Loucy (cell line): ENCODE results near the gene DVL3.
A peak's percentile ranks its signal among the peaks of the same experiment; 100 is the strongest.
"Not testable (repeated sequence)": the region's sequence is repeated elsewhere in the genome, so short reads cannot be mapped to it uniquely, and the experiment has no call there.

ENCODE experiments used
- H2AFZ ChIP-seq: fragments of 200-600 bp; sonication (generic); 2 replicates; pipeline ENCODE4 v1.6.0; 2016; ENCODE audit warnings: antibody characterized with exemption, mild to moderate bottlenecking, low read length, moderate library complexity
- H3F3A ChIP-seq: fragments of 200-600 bp; 2 replicates; pipeline ENCODE4 v1.6.0; 2016; ENCODE audit warnings: antibody characterized with exemption, low read depth, mild to moderate bottlenecking
- H3K27me3 ChIP-seq: fragments of 200-600 bp; sonication (generic); 2 replicates; pipeline ENCODE4 v1.6.1; 2014; ENCODE audit warnings: low read length, mild to moderate bottlenecking; ENCODE audit not compliant: insufficient read depth, poor library complexity, severe bottlenecking
- H3K36me3 ChIP-seq: fragments of 200-600 bp; sonication (generic); 2 replicates; pipeline ENCODE4 v1.6.1; 2016; ENCODE audit warnings: low read length; ENCODE audit not compliant: insufficient read depth
- H3K4me1 ChIP-seq: fragments of 200-600 bp; sonication (generic); 2 replicates; pipeline ENCODE4 v1.5.1; 2014; ENCODE audit warnings: low read length, mild to moderate bottlenecking; ENCODE audit not compliant: insufficient read depth, poor library complexity, severe bottlenecking
- H3K4me2 ChIP-seq: fragments of 200-600 bp; sonication (generic); 2 replicates; pipeline ENCODE4 v1.6.0; 2014; ENCODE audit warnings: antibody characterized with exemption, low read length, low read depth, mild to moderate bottlenecking; ENCODE audit not compliant: poor library complexity, severe bottlenecking
- H3K4me3 ChIP-seq: fragments of 200-600 bp; sonication (generic); 2 replicates; pipeline ENCODE4 v1.5.1; 2014; ENCODE audit warnings: low read length, mild to moderate bottlenecking, mixed read lengths; ENCODE audit not compliant: poor library complexity, severe bottlenecking
- H3K79me2 ChIP-seq: fragments of 200-600 bp; sonication (generic); 2 replicates; pipeline ENCODE4 v1.6.1; 2014; ENCODE audit warnings: low read length; ENCODE audit not compliant: insufficient read depth
- H3K9ac ChIP-seq: fragments of 200-600 bp; sonication (generic); 2 replicates; pipeline ENCODE4 v1.6.0; 2014; ENCODE audit warnings: mild to moderate bottlenecking, low read depth, low read length, moderate library complexity; ENCODE audit not compliant: poor library complexity, severe bottlenecking
- H3K9me2 ChIP-seq: fragments of 200-600 bp; sonication (generic); replicated peaks from 2 replicates; pipeline ENCODE4 v1.6.1; 2016; ENCODE audit warnings: low read depth, low read length, mixed read lengths
- H3K9me3 ChIP-seq: fragments of 200-600 bp; sonication (generic); 2 replicates; pipeline ENCODE4 v1.6.1; 2014; ENCODE audit warnings: mild to moderate bottlenecking, antibody characterized with exemption, low read length, low read depth; ENCODE audit not compliant: insufficient read depth
- H4K20me1 ChIP-seq: fragments of 200-600 bp; sonication (generic); 2 replicates; pipeline ENCODE4 v1.6.0; 2014; ENCODE audit warnings: antibody characterized with exemption, low read length, mild to moderate bottlenecking; ENCODE audit not compliant: insufficient read depth, poor library complexity, severe bottlenecking
- EZH2phosphoT487 ChIP-seq: fragments of 200-600 bp; IDR thresholded peaks from 2 replicates; pipeline ENCODE4 v1.6.1; 2018; ENCODE audit warnings: antibody characterized with exemption, mild to moderate bottlenecking, moderate library complexity, borderline replicate concordance
- TF ChIP-seq, protein P1 (sequence below): fragments of 200-600 bp; sonication (generic); conservative IDR thresholded peaks from 2 replicates; pipeline ENCODE4 v1.5.1; 2014; ENCODE audit warnings: mild to moderate bottlenecking, antibody characterized with exemption, low read length

The DVL3 gene

GRCh38 chr3:184117636-184118035 is 37.5 kb upstream of the DVL3 start:
- H3K4me3 ChIP-seq: no peak overlapping the region
- H4K20me1 ChIP-seq: no peaks in the 10 kb centered on the region
- H3K9me2 ChIP-seq: no peaks in the 10 kb centered on the region
- H3K27me3 ChIP-seq: no peaks in the 10 kb centered on the region
- H3K9me3 ChIP-seq: no peaks in the 10 kb centered on the region
- TF ChIP-seq, protein P1, sequence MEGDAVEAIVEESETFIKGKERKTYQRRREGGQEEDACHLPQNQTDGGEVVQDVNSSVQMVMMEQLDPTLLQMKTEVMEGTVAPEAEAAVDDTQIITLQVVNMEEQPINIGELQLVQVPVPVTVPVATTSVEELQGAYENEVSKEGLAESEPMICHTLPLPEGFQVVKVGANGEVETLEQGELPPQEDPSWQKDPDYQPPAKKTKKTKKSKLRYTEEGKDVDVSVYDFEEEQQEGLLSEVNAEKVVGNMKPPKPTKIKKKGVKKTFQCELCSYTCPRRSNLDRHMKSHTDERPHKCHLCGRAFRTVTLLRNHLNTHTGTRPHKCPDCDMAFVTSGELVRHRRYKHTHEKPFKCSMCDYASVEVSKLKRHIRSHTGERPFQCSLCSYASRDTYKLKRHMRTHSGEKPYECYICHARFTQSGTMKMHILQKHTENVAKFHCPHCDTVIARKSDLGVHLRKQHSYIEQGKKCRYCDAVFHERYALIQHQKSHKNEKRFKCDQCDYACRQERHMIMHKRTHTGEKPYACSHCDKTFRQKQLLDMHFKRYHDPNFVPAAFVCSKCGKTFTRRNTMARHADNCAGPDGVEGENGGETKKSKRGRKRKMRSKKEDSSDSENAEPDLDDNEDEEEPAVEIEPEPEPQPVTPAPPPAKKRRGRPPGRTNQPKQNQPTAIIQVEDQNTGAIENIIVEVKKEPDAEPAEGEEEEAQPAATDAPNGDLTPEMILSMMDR: no peak
- no peak for TF ChIP-seq EZH2phosphoT487
- no peaks in the 10 kb centered on the region for H3K79me2 ChIP-seq
- no peaks in the 10 kb centered on the region for H3F3A ChIP-seq
- no peak overlapping the region for H2AFZ ChIP-seq
- no peak overlapping the region for H3K4me2 ChIP-seq
- H3K9ac ChIP-seq: no peak overlapping the region
- H3K4me1 ChIP-seq: no peaks in the 10 kb centered on the region
- H3K36me3 ChIP-seq: no peaks in the 10 kb centered on the region

- H3F3A ChIP-seq, H2AFZ ChIP-seq, H3K4me2 ChIP-seq, H3K4me1 ChIP-seq, H3K79me2 ChIP-seq, H4K20me1 ChIP-seq, H3K4me3 ChIP-seq, H3K36me3 ChIP-seq, H3K9me2 ChIP-seq, H3K27me3 ChIP-seq, H3K9me3 ChIP-seq, H3K9ac ChIP-seq: not testable (repeated sequence)
Measured at GRCh38 chr3:184121031-184121430, 34.1 kb upstream of the DVL3 start.

GRCh38 chr3:184126006-184126405 is 29.2 kb upstream of the DVL3 start:
- no peak overlapping the region for H3K4me3 ChIP-seq
- no peaks in the 10 kb centered on the region for H3K9me3 ChIP-seq
- no peaks in the 10 kb centered on the region for H4K20me1 ChIP-seq
- H2AFZ ChIP-seq: no peak overlapping the region
- no peak overlapping the region for H3K9ac ChIP-seq
- H3K4me2 ChIP-seq: no peak overlapping the region
- no peaks in the 10 kb centered on the region for H3K79me2 ChIP-seq
- TF ChIP-seq, protein P1: no peak
- no peak for TF ChIP-seq EZH2phosphoT487
- H3K9me2 ChIP-seq: no peaks in the 10 kb centered on the region
- H3K27me3 ChIP-seq: no peaks in the 10 kb centered on the region
- no peaks in the 10 kb centered on the region for H3K36me3 ChIP-seq
- no peaks in the 10 kb centered on the region for H3F3A ChIP-seq
- H3K4me1 ChIP-seq: no peaks in the 10 kb centered on the region

GRCh38 chr3:184129012-184129411 is 26.2 kb upstream of the DVL3 start:
- H3K9me2 ChIP-seq: no peaks in the 10 kb centered on the region
- no peak overlapping the region for H3K4me2 ChIP-seq
- no peaks in the 10 kb centered on the region for H3K36me3 ChIP-seq
- no peaks in the 10 kb centered on the region for H3K79me2 ChIP-seq
- TF ChIP-seq EZH2phosphoT487: no peak
- TF ChIP-seq, protein P1: peak; percentile 70
- no peaks in the 10 kb centered on the region for H3K27me3 ChIP-seq
- no peak overlapping the region for H3K4me3 ChIP-seq
- peak overlapping the region; percentile 83 for H2AFZ ChIP-seq
- H3K4me1 ChIP-seq: peaks cover 6% of the 10 kb centered on the region
- no peaks in the 10 kb centered on the region for H4K20me1 ChIP-seq
- H3F3A ChIP-seq: no peaks in the 10 kb centered on the region
- no peak overlapping the region for H3K9ac ChIP-seq
- H3K9me3 ChIP-seq: no peaks in the 10 kb centered on the region
